Stimulated activated CD8-positive, alpha-beta memory T cell treated with anti-CD3 and anti-CD28 coated beads, Interleukin-12 subunit alpha, Interleukin-12 subunit beta, amount 100 ng/mL, for 24 hours (primary cell): Measurements from ENCODE around the gene EIF4A2.
"Not testable (repeated sequence)": the region's sequence is repeated elsewhere in the genome, so short reads cannot be mapped to it uniquely, and the experiment has no call there.

Experiments
- DNase-seq: peaks from one replicate; pipeline ENCODE4 v3.0.0-alpha.2; 2020; ENCODE audit errors: extremely low read depth

The EIF4A2 gene

DNA sequence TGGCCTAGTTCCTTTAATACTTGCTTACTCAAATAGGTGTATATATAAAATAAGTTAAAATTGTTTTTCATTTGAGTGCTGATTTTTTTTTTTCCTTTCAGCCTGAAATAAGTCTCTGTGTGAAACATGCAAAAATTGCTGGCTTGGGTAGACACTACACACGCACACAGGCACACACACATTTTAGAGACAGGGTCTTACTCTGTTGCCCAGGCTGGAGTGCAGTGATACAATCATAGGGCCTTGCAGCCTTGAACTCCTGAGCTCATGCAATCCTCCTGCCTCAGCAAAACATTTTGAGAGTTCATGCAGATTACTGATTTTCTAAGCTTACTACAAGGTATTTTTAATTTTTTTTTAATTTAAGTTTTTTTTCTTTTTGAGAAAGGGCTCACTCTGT is 35.6 kb downstream of the EIF4A2 start:
- DNase-seq, result no peak

DNA sequence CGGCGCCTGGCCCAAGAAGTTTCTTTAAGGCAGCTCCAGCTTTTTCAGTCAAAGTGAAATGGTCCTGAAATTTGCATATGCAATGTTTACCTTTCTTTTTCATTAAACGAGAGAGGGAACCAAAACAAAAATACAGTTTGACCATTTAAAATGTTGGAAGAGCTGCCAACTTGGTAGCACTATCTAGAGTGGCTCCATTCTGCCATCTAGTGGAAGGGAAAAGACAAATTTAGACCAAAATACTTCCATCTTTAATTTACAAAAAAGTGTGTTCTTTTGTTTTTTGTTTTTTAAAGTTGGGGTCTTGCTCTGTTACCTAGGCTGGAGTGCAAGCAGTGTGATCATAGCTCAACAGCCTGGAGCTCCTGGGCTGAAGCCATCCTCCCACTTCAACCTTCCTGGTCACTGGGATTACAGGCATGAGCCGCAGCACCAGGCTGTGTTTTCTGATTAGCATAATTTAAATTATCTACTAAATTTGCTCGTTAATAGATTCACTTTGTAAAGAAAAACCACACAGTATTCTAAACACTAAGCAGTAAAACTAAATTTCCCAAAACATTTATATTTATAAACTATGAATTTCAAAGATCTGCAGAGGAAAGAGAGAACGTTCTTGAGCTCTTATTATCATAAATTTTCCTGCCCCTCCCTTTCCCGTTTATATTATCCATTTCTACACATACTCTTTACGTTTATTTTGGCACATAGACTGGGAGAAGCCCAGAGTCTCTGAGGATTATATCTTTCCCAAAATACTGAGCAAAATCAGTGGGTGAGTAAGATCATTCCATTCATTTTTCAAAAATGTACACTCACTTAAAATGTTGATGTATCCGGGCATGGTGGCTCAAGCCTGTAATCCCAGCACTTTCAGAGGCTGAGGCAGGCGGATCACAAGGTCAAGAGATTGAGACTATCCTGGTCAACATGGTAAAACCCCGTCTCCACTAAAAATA is 38.3 kb downstream of the EIF4A2 start:
- no peak for DNase-seq

DNA sequence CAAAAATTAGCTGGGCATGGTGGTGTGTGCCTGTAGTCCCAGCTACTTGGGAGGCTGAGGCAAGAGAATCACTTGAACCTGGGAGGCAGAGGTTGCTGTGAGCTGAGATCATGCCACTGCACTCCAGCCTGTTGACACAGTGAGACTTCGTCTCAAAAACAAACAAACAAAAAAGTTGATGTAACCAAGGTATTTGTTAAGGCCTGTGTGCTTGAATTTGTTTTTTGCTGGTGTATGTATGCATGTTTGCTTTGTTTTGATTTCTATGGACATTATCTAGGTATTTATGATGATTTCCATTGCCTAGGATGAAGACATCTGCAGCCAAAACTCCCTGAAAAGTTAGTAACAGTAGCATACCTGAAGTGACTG is 39.0 kb downstream of the EIF4A2 start:
- DNase-seq, result not testable (repeated sequence)

DNA sequence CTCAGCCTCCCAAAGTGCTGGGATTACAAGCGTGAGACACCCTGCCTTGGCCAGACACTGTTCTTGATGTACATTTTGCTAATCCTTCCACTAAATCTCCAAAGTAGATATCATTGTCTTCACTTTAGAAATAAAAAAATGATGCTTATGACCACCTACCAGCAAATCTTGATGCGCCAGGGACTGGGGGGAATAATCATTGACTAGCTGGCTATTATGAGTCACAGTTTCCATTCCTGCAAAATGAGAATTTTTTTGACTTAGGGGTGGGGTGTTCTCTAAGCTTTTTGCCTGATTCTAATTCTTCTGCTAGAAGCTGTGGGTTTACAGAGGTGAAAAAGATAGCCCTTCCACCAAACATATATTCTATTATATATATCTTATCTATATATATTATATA is 40.0 kb downstream of the EIF4A2 start:
- DNase-seq, result no peak

DNA sequence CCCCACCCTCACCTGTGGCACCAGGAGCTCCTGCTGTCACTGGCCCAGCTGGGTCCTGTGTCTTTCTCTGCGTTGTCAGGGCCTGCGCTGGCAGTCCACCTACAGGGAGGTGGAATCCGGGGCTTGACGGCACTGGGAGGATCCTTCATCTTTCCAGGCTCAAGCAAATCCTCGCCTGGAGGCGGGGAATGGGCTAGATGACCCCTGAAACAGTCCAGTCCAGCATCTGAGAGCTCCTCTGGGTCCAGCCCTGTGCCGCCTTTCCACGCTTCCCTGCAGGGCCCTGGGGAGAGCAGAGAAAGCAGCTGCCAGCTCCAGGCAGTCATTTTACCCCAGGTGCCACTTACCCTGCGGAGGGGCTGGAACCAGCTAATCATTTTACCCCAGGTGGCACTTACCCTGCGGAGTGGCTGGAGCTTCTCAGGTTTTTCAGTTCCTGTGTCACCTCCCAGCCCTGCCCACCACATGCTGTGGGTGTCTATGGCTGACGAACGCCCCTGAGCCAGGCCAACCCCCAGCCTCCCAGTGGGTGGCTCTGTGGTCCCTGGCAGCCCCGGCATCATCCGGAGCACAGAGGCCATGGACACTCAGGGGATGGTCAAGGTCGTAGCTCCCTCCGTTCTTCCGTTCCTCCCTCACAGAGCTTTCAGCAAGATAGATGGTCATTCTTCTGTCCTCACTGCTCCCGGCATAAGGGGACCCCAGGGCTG is 41.2 kb downstream of the EIF4A2 start:
- DNase-seq, result no peak

DNA sequence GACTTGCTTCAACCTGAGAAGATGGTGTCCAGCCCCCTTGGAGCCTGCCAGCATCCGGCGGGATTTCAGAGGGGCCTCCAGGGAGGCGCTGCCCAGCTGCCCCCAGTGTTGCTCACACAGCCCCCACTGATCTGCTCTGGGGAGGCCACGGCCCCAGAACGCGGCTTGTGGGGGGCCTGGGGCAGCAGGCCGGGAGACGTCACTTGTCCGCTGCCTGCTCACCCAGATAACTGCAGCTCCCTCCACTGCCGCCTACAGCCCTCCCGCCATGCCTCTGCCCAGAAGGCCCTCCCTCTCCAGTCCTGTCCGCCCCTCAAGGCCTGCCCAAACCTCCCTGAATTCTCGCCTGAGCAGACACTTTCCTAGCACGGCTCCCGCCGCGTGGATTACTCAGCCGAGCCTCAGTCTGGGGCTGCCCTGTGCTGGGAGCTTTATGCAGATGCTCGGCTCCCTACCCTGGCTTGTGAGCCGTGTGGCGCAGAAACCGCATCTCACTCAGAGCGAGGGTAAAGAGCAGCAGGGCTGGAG is 42.0 kb downstream of the EIF4A2 start:
- DNase-seq, result peak; percentile 21

DNA sequence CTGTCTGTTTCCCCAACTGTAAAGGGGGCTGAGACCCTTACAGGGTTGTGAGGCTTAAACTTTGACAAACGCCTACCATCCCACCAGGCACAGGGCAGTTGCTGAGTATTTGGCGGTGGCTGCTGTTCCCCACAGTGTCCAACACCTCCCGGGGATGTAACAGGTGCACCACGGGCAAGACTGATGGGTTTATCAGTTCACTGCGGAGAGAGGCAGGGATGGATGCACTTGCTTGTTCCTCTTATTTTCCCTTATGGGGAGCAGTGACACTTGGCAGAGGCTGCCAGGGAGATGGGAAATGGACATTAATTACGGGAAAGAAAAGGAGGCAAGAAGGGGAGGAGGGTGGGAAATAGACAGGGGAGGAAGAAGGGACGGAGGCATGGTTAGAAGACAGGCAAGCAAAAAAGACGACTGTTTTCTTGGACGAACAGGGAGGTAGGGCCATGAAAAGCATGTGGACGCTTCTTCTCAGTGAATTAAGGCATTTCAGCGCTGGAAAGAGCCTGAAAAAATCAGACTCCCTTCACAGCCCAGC is 42.6 kb downstream of the EIF4A2 start:
- DNase-seq, result no peak

DNA sequence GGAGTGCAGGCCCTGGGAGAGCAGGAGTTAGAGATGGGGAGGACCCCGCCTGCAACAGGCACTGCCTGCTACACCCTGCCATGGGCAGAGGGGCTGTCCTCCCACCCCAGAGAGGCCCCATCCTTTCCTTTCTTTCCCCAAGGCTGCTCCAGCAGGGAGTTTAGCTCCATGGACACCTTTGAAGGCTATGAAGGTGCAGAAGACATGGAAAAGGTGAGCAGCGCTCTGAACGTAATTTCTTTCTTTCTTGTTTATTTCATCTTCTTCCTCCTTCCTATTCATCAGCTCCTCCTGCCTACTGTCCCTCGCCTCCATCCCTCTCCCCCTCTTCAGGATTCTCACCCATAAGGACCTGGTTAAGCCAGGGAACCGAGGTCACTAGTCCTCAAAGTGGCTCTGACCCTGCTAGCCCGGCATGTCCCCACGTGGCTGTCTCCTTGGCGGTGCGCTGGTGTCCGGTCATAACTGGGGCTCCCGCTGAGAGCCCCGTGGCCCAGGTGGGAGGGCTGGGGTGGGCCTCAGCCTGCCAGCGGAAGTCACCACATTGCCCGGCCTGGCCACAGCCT is 43.1 kb downstream of the EIF4A2 start:
- no peak for DNase-seq

DNA sequence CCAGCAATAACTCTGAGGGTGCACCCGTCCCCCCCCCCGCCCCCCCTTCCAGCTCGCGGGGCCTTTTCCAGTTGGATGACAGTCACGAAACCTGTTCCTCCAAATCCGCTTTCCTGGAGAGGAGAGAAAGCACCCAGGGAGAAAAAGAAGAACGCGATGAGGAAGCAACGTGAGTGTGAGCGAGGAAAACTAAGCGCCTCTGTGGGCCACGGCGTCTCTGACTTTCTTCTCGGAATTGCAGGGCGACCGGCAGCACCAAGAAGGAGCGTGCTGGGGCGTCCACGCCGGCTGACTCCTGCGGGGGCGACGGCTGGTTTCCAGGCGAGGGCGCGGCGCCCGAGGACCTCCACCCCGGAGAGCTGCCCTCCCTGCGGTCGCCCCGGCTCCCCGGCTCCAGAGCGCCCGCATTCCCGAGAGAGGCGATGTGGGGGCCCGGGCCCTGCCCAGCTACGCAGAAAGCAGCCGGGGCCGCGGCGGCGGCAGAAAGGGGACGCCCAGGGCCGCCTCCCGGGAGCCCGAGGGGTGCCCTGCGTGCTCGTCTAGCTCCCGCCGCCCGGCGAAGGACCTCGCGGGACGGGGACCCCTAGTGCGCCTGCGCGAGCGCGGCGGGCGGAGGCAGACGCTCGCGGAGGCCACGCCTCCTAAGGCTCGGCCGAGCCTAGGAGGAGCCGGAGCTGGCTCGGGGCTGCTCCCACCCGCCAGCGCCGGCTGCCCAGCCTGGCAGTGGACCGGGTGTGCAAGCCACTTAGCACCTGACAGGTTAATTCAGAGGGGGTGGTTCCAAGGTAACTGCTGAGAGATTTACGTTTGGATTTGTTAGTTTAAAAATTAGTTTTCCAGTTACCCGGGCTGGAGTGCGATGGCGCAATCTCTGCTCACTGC is 43.8 kb downstream of the EIF4A2 start:
- peak; percentile 67 for DNase-seq

DNA sequence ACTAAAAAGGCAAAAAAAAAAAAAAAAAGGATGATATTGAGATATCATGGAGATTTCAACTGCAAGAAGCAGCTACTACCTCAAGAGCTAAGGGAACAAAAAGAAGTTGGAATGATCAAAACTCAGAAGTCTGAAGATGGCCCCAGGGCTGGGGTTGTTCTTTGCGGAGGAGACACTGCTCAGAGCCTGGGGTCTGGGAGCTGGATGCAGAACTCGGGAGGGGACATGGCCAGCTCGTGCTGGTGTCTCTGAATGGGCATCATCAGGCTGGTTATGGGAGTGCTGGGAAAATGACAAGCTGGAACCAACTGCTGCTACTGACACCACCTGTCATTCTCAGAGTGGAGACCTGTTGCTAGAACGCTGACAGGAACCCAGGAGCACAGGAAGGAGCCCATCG is 45.0 kb downstream of the EIF4A2 start:
- DNase-seq, result no peak

DNA sequence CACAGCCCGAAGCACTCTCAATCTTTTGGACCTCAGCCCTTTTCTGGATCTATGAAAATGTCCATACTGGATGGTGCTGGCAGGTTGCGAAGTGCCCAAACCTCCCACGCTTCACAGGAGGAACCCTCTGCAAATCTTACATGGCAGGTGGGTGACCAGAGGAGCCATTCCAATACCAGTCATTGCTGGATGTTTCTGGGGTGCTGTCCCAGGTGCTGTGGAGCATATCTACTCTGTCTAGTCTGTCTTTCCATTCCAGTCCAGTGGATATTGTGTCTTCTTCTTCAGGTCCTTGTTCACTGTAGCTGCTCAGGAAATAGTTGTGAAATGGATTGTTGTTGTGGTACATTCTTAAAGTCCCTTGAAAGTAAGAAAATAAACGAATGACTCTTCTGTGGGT is 48.4 kb downstream of the EIF4A2 start:
- DNase-seq, result no peak

DNA sequence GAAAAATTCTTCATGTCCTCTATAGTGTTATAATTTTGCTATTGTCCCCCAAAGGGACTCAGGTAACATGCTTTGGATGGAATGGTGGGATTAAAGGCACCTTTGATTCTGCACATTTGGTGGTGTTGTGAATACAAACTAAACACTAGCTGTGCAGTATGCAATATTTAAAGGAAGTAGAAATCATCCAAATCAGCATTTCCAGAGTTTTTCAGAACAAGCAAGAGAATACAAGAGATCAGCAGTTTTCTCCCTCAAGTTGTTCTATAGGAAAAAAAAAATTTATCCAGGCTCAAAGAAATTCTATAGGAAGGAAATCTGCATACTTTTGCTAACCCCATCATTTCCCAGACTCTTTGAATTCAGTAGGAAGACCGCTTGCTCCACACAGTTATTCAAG is 48.9 kb downstream of the EIF4A2 start:
- DNase-seq, result no peak
